GM21717 (cell line): Measurements from ENCODE around the gene OR1I1.
"Not testable (repeated sequence)": the region's sequence is repeated elsewhere in the genome, so short reads cannot be mapped to it uniquely, and the experiment has no call there.

Experiments used
- ATAC-seq: cut with Tn5 transposase; IDR thresholded peaks from one replicate; pipeline ENCODE4 v1.9.1; 2021; ENCODE audit warnings: mild to moderate bottlenecking, moderate library complexity; ENCODE audit not compliant: unreplicated experiment

Gene OR1I1

GRCh38 chr19:15097980-15098379 lies 16.0 kb downstream of the OR1I1 start:
- not testable (repeated sequence) for ATAC-seq

- no peak for ATAC-seq
Observed at GRCh38 chr19:15098460-15098859, 16.4 kb downstream of the OR1I1 start.

GRCh38 chr19:15099017-15099582 lies 17.1 kb downstream of the OR1I1 start:
- no peak for ATAC-seq

- no peak for ATAC-seq
Observed at GRCh38 chr19:15101479-15102082, 19.6 kb downstream of the OR1I1 start.

- no peak for ATAC-seq
Observed at GRCh38 chr19:15104003-15104402, 22.0 kb downstream of the OR1I1 start.

GRCh38 chr19:15104411-15104810 lies 22.4 kb downstream of the OR1I1 start:
- no peak for ATAC-seq

- no peak for ATAC-seq
Observed at GRCh38 chr19:15105044-15105443, 23.0 kb downstream of the OR1I1 start.

- no peak for ATAC-seq
Observed at GRCh38 chr19:15107061-15108010, 25.3 kb downstream of the OR1I1 start, which contains the start of gene SYDE1. TSS of gene SYDE1 (plus strand) at chr19:15107401. CDS start at chr19:15107434, 33 bp downstream.

- ATAC-seq = no peak
Observed at GRCh38 chr19:15108145-15108844, 26.3 kb downstream of the OR1I1 start.

GRCh38 chr19:15108845-15109767 lies 27.1 kb downstream of the OR1I1 start:
- no peak for ATAC-seq

GRCh38 chr19:15109768-15110417 lies 27.9 kb downstream of the OR1I1 start:
- ATAC-seq = no peak

- no peak for ATAC-seq
Observed at GRCh38 chr19:15110418-15110815, 28.4 kb downstream of the OR1I1 start.

- no peak for ATAC-seq
Observed at GRCh38 chr19:15111758-15112157, 29.7 kb downstream of the OR1I1 start.

- no peak for ATAC-seq
Observed at GRCh38 chr19:15112385-15112784, 30.4 kb downstream of the OR1I1 start.

GRCh38 chr19:15113245-15114152 lies 31.5 kb downstream of the OR1I1 start:
- no peak for ATAC-seq

- ATAC-seq = no peak
Observed at GRCh38 chr19:15114153-15114540, 32.1 kb downstream of the OR1I1 start.

GRCh38 chr19:15115080-15115479 lies 33.1 kb downstream of the OR1I1 start:
- ATAC-seq = no peak

- ATAC-seq = no peak
Observed at GRCh38 chr19:15115762-15116615, 34.0 kb downstream of the OR1I1 start.
